Caco-2 (cell line): ENCODE measurements around the gene NEK7. TPM values are rescaled to one million over a fixed set of nuclear protein-coding genes. Genes with fewer than 3 reads are reported as not detected.

ENCODE experiments used
- BruUV-seq: library from RNA; stranded (reverse); fragments of 400-500 nt; replicated peaks from 2 replicates; lab custom pipeline; 2021; lab: Mats Ljungman, UMichigan
- CTCF ChIA-PET: fragments of 300-600 bp; sonication (Branson Sonifier 250); formaldehyde crosslinking; loops from one replicate; lab custom pipeline; 2022; ENCODE audit warnings: antibody characterized with exemption; lab: Charles Lee
- POLR2A ChIA-PET: fragments of 300-600 bp; sonication (Branson Sonifier 250); formaldehyde crosslinking; loops from one replicate; lab custom pipeline; 2022; ENCODE audit warnings: antibody characterized with exemption; lab: Charles Lee
- DNase-seq, 2 experiments: peaks; one replicate each; pipeline versions ENCODE4 v3.0.0 to v3.0.0-alpha.2; 2020 to 2022
- H3K27me3 ChIP-seq: replicated peaks from 2 replicates; pipeline ENCODE4 v1.6.0; 2011; ENCODE audit warnings: low read length; ENCODE audit not compliant: control insufficient read depth, insufficient read depth
- H3K36me3 ChIP-seq: 2 replicates; pipeline ENCODE4 v1.5.1; 2011; ENCODE audit warnings: low read length; ENCODE audit not compliant: control insufficient read depth, insufficient read depth
- H3K4me1 ChIP-seq: fragments of 250-450 bp; sonication (Bioruptor Pico); 2 replicates; pipeline ENCODE4 v1.5.1; 2020; ENCODE audit warnings: mild to moderate bottlenecking
- H3K4me3 ChIP-seq: 2 replicates; pipeline ENCODE4 v1.5.1; 2011; ENCODE audit warnings: low read depth, mild to moderate bottlenecking, control low read depth, low read length
- H3K9me3 ChIP-seq: fragments of 250-450 bp; sonication (Bioruptor Pico); 2 replicates; pipeline ENCODE4 v1.5.1; 2020; ENCODE audit warnings: mild to moderate bottlenecking, moderate library complexity
- H3K27ac Mint-ChIP-seq: one replicate; pipeline ENCODE4 v1.8.0; 2022; ENCODE audit warnings: mixed read lengths; ENCODE audit not compliant: unreplicated experiment
- H3K27me3 Mint-ChIP-seq: one replicate; pipeline ENCODE4 v1.8.0; 2022; ENCODE audit warnings: mixed read lengths; ENCODE audit not compliant: insufficient read depth, unreplicated experiment
- H3K36me3 Mint-ChIP-seq: one replicate; pipeline ENCODE4 v1.8.0; 2022; ENCODE audit warnings: mild to moderate bottlenecking, mixed read lengths; ENCODE audit not compliant: insufficient read depth, unreplicated experiment
- H3K4me1 Mint-ChIP-seq: one replicate; pipeline ENCODE4 v1.8.0; 2022; ENCODE audit warnings: low read depth, mixed read lengths; ENCODE audit not compliant: unreplicated experiment
- H3K4me3 Mint-ChIP-seq: one replicate; pipeline ENCODE4 v1.8.0; 2022; ENCODE audit warnings: mild to moderate bottlenecking, moderate library complexity, mixed read lengths; ENCODE audit not compliant: unreplicated experiment
- H3K9me3 Mint-ChIP-seq: one replicate; pipeline ENCODE4 v1.8.0; 2022; ENCODE audit warnings: mixed read lengths; ENCODE audit not compliant: unreplicated experiment
- CTCF ChIP-seq, 2 experiments: fragments of 200-600 bp in 1 of 2; IDR thresholded peaks; 1 replicate in 1 of 2; 2 replicates in 1 of 2; pipeline versions ENCODE4 v1.5.1 to v1.8.0; 2011 to 2022; ENCODE audit warnings: antibody characterized with exemption in 1 of 2, control low read depth in 1 of 2, inconsistent platforms in 1 of 2, low read depth in 1 of 2, low read length in 1 of 2, mild to moderate bottlenecking in 1 of 2, moderate library complexity in 1 of 2; ENCODE audit not compliant: insufficient read depth in 1 of 2, severe bottlenecking in 1 of 2, unreplicated experiment in 1 of 2
- intact Hi-C: fragments of 100-400 bp; cut with micrococcal nuclease; formaldehyde crosslinking; loops from one replicate; pipeline ENCODE4 v1.10.0; 2022; ENCODE audit not compliant: unreplicated experiment
- total RNA-seq: library from RNA; stranded (reverse); gene quantifications from 2 replicates; pipeline ENCODE4 v1.2.3, GENCODE V29; 2022

The NEK7 gene
- total RNA-seq, 1 experiment from 2014 or later, result 56.1 TPM

- Mint-ChIP-seq H3K36me3 (peaks cover 15% of the 10 kb centered on the region), H3K27ac (peak overlapping the region; percentile 67), H3K9me3 (no peaks in the 10 kb centered on the region), H3K4me1 (peaks cover 28% of the 10 kb centered on the region), H3K4me3 (peak overlapping the region; percentile 62), H3K27me3 (no peaks in the 10 kb centered on the region)
- H3K9me3 ChIP-seq, result no peaks in the 10 kb centered on the region
- no peak overlapping the region for H3K4me3 ChIP-seq
- BruUV-seq, result no TSS peak
- ChIA-PET POLR2A (interaction anchor here (0.6 to 0.7 kb wide), 2 partner anchors 10 to 26 kb away, joined by 3 read pairs; no protein-coding TSS in a partner anchor), CTCF (no interaction called here)
- no peaks in the 10 kb centered on the region for H3K27me3 ChIP-seq
- H3K4me1 ChIP-seq, result peaks cover 63% of the 10 kb centered on the region
- H3K36me3 ChIP-seq, result no peaks in the 10 kb centered on the region
- TF ChIP-seq CTCF (IDR thresholded peaks at IDR 0.05; ENCODE audit: insufficient read depth in 1 of 2, low read depth in 1 of 2, low read length in 1 of 2, severe bottlenecking in 1 of 2, unreplicated experiment in 1 of 2), result no peak
- DNase-seq, result peak; percentile 69 to 82
- intact Hi-C loops, result no loop called here
These were observed 5.4 kb downstream of the NEK7 start for GRCh38 chr1:198162091-198162767.

GRCh38 chr1:198165927-198166647, 9.3 kb downstream of the NEK7 start:
- Mint-ChIP-seq H3K27ac (no peak overlapping the region), H3K4me1 (peaks cover 47% of the 10 kb centered on the region), H3K4me3 (peak overlapping the region; percentile 9), H3K9me3 (no peaks in the 10 kb centered on the region), H3K36me3 (no peaks in the 10 kb centered on the region), H3K27me3 (no peaks in the 10 kb centered on the region)
- TF ChIP-seq CTCF (IDR thresholded peaks at IDR 0.05; ENCODE audit: insufficient read depth in 1 of 2, low read depth in 1 of 2, low read length in 1 of 2, severe bottlenecking in 1 of 2, unreplicated experiment in 1 of 2), result no peak
- no peaks in the 10 kb centered on the region for H3K36me3 ChIP-seq
- intact Hi-C loops, result no loop called here
- no peaks in the 10 kb centered on the region for H3K27me3 ChIP-seq
- POLR2A ChIA-PET, result no interaction called here
- H3K9me3 ChIP-seq, result no peaks in the 10 kb centered on the region
- no TSS peak for BruUV-seq
- H3K4me1 ChIP-seq, result peaks cover 69% of the 10 kb centered on the region
- H3K4me3 ChIP-seq, result no peak overlapping the region
- CTCF ChIA-PET, result interaction anchor here (1.3 kb wide), 1 partner anchor 10 kb away, joined by 4 read pairs; no protein-coding TSS in a partner anchor
- DNase-seq, result no peak

GRCh38 chr1:198166900-198167299, 10.1 kb downstream of the NEK7 start:
- Mint-ChIP-seq H3K27me3 (no peaks in the 10 kb centered on the region), H3K9me3 (no peaks in the 10 kb centered on the region), H3K4me1 (peaks cover 46% of the 10 kb centered on the region), H3K27ac (no peak overlapping the region), H3K36me3 (no peaks in the 10 kb centered on the region), H3K4me3 (no peak overlapping the region)
- no peaks in the 10 kb centered on the region for H3K36me3 ChIP-seq
- no peak overlapping the region for H3K4me3 ChIP-seq
- POLR2A ChIA-PET, result no interaction called here
- no peaks in the 10 kb centered on the region for H3K9me3 ChIP-seq
- no peak for DNase-seq
- no peaks in the 10 kb centered on the region for H3K27me3 ChIP-seq
- intact Hi-C loops, result no loop called here
- BruUV-seq, result no TSS peak
- peaks cover 61% of the 10 kb centered on the region for H3K4me1 ChIP-seq
- TF ChIP-seq CTCF (IDR thresholded peaks at IDR 0.05; ENCODE audit: insufficient read depth in 1 of 2, low read depth in 1 of 2, low read length in 1 of 2, severe bottlenecking in 1 of 2, unreplicated experiment in 1 of 2), result no peak
- CTCF ChIA-PET, result no interaction called here
